Activated CD4-positive, alpha-beta T cell treated with anti-CD3 and anti-CD28 coated beads for 48 hours (primary cell): ENCODE data around the gene HIVEP3.

Experiments used
- DNase-seq: peaks from one replicate; pipeline ENCODE4 v3.0.0-alpha.2; 2020

The HIVEP3 gene

GRCh38 chr1:41592451-41593125 lies 326.1 kb downstream of the HIVEP3 start:
- DNase-seq: no peak

GRCh38 chr1:41591891-41592290 lies 326.8 kb downstream of the HIVEP3 start:
- no peak for DNase-seq

GRCh38 chr1:41590331-41590730 lies 328.4 kb downstream of the HIVEP3 start:
- DNase-seq: no peak

- no peak for DNase-seq
Measured at GRCh38 chr1:41589395-41589794, 329.3 kb downstream of the HIVEP3 start.

- DNase-seq: no peak
Measured at GRCh38 chr1:41588334-41588875, 330.3 kb downstream of the HIVEP3 start.

DNA sequence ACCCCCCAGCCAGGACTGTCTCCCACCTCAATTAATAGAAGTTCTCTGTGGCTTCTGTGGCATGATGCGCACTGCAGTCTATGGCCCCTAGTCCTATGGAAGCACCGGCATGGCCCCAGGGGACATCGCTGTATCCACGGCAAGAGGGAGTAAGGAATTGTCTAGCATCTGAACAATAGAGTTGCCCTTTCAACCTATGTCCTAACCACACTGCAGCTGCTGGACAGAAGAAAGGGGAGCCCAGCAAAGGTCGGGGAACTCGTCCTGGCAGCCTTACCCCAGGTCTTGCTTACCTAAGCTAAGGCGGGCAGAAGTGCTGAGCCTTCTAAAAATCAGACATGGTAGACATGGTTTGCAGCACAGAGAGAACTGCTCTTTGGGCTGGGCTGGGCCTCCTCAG lies 330.9 kb downstream of the HIVEP3 start:
- DNase-seq: no peak

- no peak for DNase-seq
Measured at GRCh38 chr1:41586230-41586629, 332.5 kb downstream of the HIVEP3 start.

GRCh38 chr1:41583658-41584547 lies 334.8 kb downstream of the HIVEP3 start:
- DNase-seq: no peak

DNA sequence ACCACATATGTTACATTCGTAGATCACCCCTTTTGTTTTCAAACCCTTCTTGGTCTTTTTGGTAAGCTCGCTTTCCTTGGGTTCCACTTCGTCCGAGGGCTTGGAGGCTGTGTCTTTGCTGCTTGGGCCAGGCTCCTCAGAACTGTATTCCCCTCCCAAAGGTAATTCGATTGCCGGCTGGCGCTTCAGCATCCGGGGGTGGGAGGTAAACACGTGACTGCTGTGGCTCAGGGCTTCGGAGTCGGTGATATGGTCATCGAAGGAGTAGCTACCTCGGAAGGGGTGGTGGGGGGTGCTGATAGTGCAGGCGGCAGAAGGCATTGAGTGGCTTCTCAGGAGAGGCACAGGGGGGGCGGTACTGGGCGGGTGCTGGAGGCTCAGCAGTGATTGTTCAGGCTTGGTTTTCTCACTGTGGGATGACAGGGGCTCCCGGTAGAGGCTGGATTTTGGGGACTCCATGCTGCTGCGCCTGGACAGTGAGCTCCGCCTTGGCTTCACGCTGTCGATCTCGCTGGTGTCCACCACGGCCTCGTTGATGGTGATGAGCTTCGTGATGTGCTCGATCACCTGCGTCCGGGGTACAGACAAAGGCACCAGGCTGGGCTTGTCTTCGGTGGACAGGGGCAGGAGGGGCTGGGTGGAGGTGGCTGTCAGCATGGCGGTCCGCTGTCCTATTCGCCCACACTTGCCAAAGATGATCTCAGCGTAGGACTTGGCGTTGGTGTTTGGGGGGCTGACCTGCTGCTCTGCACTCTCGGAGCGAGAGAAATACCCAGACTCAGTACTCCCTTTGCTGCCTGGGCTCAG lies 335.7 kb downstream of the HIVEP3 start:
- peak; percentile 1 for DNase-seq

DNA sequence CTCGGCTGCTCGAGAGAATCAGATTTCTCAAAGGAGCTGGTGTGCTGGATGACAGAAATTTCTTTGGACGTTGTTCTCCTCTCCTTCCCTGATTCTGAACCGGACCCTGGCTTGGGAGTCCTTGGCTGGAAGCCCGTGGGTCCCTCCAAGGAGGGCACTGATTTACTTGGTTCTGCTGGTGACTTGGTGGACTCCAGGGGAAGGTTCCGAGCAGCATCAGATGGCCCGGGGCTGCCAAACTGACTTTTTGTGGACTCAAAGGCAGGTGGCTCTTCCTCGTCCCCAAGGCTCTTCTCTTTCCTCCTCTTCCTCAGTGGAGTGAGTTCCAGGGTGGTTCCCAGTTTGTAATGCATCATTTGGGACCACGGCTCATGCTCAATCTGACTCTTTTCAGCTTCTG lies 336.4 kb downstream of the HIVEP3 start:
- peak; percentile 1 for DNase-seq

DNA sequence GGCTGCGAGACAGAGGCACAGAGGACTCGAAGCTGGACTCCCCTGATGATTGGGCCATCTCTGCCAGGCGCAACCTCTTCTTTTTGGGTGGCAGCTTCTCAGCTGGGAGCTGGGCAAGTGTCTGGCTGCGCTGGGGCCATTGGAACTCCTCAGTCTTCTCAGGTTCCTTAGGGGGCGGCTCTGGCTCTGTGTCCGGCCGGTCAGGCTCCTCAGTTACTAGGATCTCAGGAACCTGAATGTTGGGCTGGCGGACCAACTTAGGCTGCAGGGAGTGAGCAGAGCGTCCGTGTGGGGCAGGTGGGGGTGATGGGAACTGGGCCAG lies 336.8 kb downstream of the HIVEP3 start:
- peak; percentile 1 for DNase-seq

DNA sequence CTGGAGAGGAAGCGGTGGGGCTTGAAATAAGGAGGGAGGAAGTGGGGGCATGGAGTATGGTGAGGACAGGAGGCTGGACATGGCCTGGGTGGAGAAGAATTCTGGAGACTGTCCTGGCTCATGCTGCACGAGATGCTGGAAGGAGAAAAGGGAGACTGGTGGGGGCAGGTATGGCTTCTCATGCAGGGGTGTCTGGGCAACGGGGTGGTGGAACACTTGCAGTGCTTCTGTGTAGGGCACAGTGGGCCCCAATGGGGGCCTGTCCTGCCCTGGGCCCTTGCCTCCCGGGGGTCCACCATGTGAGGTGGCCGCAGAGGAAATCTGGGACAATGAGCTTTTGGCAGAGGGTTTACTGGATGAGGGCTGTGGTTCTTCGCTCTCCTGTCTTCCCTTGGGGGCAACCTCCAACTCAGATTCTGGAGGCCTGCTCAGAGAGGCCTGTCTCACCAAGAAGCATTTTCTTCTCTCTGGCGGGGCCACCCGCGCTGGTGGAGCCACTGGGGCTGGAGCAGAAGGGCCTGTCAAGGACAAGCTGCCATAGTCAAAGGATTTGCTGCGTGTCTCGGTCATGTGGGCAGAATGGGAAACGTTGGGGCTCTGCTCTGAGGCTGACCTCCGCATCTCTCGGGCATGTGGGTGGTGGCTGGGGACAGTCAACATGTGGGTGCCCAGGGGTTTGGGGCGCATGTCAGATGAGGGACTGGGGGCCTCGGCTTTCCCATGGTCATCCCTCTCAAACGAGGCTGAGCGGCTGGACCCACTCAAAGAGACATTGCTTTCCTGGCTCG lies 337.3 kb downstream of the HIVEP3 start:
- DNase-seq: peak; percentile 2

DNA sequence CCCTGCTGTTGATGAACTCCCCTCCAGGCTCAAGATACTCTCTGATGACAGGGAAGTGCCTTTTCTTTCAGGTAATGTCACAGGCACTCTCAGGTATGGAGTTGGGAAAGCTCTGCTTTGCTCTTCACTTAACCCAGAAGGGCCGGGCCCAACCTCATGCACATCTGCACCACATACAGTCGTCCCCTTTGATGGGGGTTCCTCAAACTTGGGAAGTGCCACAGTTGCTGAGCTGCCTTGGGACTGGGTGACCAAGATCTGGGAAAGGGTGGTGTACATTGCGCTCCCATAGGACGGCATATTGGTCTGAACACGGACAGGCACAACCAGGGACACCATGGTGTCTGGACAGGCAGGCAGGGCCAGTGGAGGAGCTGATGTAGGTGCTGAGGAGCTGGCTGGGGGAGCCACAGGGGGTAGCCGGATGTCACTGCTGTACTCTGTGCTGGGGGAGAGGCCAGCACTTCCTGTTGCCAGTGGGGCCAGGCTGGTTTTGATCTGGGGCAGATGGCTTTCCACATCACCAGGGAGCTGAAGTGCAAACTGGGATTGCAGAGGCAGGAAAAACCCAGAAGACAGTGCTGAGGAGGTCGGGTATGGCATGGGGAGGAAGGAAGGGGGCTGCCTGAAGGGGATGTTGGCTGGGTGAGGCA lies 338.1 kb downstream of the HIVEP3 start:
- peak; percentile 1 for DNase-seq

- DNase-seq: peak; percentile 1
Measured at GRCh38 chr1:41580021-41580420, 338.7 kb downstream of the HIVEP3 start.

GRCh38 chr1:41578712-41579335 lies 339.9 kb downstream of the HIVEP3 start:
- DNase-seq: peak; percentile 2

GRCh38 chr1:41576620-41577019 lies 342.1 kb downstream of the HIVEP3 start:
- peak; percentile 4 for DNase-seq

GRCh38 chr1:41576206-41576605 lies 342.5 kb downstream of the HIVEP3 start:
- DNase-seq: peak; percentile 1

DNA sequence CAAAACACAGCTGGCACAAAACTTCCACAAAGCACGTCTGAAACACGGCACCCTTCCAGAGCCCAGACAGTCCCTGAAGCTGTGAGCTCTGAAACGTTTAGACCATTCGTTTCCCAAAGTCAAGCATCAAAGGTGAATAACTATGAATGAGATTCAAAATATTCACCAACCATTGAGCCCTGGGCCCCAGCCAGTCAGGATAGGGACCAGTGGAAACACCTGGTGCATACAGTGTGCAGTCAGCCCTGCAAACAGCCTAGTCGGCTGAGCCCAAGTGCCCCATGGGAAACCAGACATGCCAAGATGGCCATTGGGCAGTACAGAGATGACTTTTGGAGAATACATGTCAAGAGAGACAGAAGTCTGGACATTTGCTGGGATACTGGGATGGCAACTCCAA lies 343.9 kb downstream of the HIVEP3 start:
- peak; percentile 3 for DNase-seq

GRCh38 chr1:41573785-41574713 lies 344.7 kb downstream of the HIVEP3 start:
- DNase-seq: peak; percentile 86

GRCh38 chr1:41573194-41573593 lies 345.5 kb downstream of the HIVEP3 start:
- no peak for DNase-seq
